Activated CD8-positive, alpha-beta memory T cell treated with anti-CD3 and anti-CD28 coated beads for 36 hours (primary cell): Measurements from ENCODE around the gene ATE1. TPM values are rescaled to one million over a fixed set of nuclear protein-coding genes. Genes with fewer than 3 reads are reported as not detected.

Experiments
- CTCF ChIA-PET: fragments of 350-600 bp; sonication (Branson Sonifier 250); formaldehyde crosslinking; loops from one replicate; lab custom pipeline; 2021; ENCODE audit warnings: antibody characterized with exemption; lab: Charles Lee
- POLR2A ChIA-PET: fragments of 350-600 bp; sonication (Branson Sonifier 250); formaldehyde crosslinking; loops from one replicate; lab custom pipeline; 2021; ENCODE audit warnings: antibody characterized with exemption; lab: Charles Lee
- total RNA-seq, 2 experiments: library from RNA; stranded (reverse); gene quantifications; one replicate each; pipeline ENCODE4 v1.2.3, GENCODE V29; 2021

Gene ATE1
- total RNA-seq, 2 experiments from 2014 or later: 32.2 to 34.0 TPM

DNA sequence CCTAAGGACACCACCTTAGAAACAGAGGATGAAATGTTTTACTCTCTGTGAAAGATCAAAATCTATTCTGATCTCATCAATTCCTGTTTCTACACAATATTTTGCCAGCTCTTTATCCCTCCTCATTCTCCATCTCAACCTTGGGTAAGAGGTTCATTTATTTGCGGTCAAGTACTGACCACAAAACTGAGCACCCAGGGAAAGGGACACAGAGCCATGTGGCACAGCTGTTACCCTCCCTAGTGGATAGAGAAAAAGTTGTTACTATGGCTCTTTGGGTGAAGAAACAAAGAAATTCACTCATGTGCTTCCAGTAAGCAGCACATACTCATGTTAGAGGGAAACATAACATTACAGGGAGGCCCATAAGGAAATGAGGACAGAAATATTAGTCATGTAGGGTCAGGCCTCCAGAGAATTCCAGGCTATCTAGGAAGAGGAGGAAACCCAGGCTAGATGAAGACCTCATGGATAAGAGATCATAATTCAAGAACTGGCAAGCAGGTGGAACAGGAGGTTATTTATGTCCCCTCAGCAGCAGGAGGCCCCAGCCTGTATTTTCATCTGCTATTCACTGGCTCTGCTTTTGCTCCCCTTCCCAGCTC is 114.5 kb downstream of the ATE1 start:
- CTCF ChIA-PET: no interaction called here
- POLR2A ChIA-PET: no interaction called here

GRCh38 chr10:121812031-121812430 is 115.8 kb downstream of the ATE1 start:
- ChIA-PET POLR2A (no interaction called here), CTCF (no interaction called here)

- POLR2A ChIA-PET: no interaction called here
- CTCF ChIA-PET: no interaction called here
Observed at GRCh38 chr10:121811386-121811785, 116.4 kb downstream of the ATE1 start.

DNA sequence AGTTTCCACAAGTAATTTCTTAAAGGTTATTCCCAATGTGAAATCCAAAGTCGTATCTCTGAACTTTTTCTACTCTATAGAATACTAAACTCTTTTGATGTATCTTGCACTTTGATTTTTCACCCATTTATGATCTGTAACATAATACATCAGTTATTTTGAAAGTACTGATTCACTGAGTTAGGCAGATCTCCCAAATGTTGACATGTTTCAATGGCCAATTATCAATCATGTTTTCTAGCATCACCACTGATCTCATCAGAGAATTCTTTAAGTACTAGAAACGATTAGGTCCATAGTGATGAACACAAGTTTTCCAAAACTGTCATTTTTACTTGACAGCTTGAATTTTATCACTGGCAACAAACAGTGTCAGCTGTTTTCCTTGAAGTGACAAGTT is 119.0 kb downstream of the ATE1 start:
- POLR2A ChIA-PET: no interaction called here
- CTCF ChIA-PET: no interaction called here

DNA sequence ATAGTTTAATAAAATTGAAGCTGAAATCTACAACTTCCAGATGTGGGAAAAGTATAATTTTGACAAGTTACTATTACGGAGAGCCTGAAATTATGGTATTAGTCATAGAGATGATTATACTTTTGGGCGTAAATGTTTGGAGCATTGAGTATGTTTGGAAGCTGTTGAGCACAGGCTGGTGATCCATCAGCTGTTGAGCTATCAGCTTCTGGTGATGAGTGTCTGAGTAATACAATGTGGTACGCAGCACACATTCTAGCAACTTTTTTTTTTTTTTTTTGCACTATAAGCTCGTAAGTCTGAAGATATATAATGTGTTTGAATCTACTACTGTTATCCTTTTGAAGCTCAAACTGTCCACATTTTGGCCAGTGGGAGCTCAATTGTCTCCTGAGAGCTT is 123.4 kb downstream of the ATE1 start:
- ChIA-PET POLR2A (no interaction called here), CTCF (no interaction called here)

GRCh38 chr10:121803611-121804010 is 124.2 kb downstream of the ATE1 start:
- POLR2A ChIA-PET: no interaction called here
- CTCF ChIA-PET: no interaction called here

DNA sequence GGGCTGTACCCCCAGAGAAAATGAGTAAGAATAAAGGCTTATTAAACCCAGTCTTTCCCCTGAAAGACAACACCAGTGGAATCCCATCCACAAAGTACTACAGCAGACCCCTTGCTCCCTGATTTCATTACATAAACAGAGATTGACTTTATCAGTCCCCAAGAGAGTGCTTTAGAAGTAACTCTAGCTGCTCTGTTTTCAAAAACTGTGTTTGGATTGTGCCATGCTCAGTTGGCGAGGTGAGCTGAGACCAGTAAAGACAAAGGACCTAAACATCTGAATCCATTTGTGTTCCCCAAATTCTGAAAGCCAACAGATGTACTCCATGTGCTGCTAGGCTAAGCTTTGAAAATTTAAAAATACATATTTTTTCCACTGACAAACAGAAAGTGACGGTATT is 127.0 kb downstream of the ATE1 start:
- CTCF ChIA-PET: no interaction called here
- POLR2A ChIA-PET: no interaction called here

DNA sequence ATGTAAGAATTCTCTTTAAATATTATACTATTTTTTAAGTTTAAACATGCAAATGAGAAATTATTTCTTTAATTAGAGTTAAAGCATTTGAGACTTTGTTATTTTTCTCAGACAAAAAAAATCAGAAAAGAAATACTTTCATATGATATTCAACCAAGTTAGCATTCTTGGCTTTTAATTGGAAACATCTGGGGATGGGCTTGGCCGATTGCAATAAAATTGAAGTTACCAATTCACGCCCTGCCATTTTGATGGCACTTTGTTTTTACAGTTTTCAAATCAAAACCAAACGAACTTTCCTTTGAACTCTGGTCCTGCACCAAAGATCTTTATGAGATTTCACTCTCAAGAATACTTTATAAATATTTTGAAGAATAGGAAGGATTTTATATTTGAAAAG is 127.7 kb downstream of the ATE1 start:
- POLR2A ChIA-PET: no interaction called here

GRCh38 chr10:121797490-121797889 is 130.3 kb downstream of the ATE1 start:
- CTCF ChIA-PET: no interaction called here
- POLR2A ChIA-PET: no interaction called here

More for the DNA sequence above, 127.7 kb downstream of the ATE1 start:
- CTCF ChIA-PET: no interaction called here

DNA sequence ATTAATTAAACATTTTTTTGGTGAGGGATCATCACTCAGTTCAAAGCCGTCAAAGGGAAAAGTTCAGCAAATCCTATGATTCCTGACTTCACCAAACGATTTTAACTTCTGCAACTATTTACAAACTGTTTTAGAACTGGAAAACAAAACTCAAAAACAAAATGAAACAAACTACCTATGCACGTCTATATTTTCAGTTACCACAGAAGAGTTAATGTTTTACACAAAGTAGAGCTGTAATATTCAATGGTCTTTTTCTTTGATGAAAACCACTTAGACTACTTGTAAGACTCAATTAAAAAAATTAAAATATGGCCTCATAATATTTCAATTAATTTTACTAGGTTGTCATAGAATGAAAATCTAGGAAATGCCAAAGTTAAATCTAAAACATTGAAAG is 131.5 kb downstream of the ATE1 start:
- CTCF ChIA-PET: no interaction called here
- POLR2A ChIA-PET: no interaction called here

- POLR2A ChIA-PET: no interaction called here
- CTCF ChIA-PET: no interaction called here
Observed at GRCh38 chr10:121792198-121792597, 135.6 kb downstream of the ATE1 start.

DNA sequence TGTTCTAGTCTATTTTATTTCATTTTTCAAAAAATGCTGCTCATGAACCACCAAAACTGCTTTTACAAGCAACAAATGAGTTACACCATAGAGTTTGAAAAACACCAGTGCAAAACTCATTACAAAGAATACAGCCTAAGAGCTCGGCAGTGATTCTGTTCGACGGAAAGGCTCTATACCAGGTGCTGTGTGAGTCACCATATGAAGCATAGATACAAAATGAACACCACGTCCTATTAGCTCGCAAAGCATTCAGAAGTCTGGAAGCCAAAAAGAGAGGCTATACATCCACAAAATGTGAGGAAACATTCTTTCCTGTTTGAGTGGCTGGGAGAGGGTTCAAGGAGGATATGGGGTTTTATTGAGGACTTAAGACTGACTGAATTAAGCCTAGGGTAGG is 136.1 kb downstream of the ATE1 start:
- POLR2A ChIA-PET: no interaction called here
- CTCF ChIA-PET: no interaction called here

DNA sequence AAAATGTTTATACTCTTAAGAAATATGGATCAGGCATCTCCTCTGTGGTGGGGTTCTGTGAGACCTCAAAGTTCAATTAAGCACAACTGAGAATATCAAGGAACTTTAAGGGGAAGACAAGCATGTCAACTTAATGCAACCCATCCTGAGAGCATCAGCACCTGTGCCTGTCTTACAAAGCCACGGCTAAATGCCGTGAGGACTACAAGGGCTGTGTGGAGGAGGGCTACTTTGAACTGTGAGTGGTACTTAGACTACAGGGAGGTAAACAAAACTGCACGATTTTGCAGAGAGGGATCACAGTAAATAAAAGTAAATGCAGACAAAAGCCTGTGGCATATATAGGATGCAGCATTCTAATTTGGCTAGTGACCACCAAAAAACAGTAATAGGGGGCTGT is 139.1 kb downstream of the ATE1 start:
- ChIA-PET CTCF (no interaction called here), POLR2A (no interaction called here)

- ChIA-PET CTCF (no interaction called here), POLR2A (no interaction called here)
Observed at GRCh38 chr10:121788115-121788514, 139.7 kb downstream of the ATE1 start.

GRCh38 chr10:121787169-121787568 is 140.7 kb downstream of the ATE1 start:
- POLR2A ChIA-PET: no interaction called here
- CTCF ChIA-PET: no interaction called here

GRCh38 chr10:121783782-121784372 is 144.0 kb downstream of the ATE1 start:
- POLR2A ChIA-PET: no interaction called here
- CTCF ChIA-PET: interaction anchor here (0.9 kb wide), 1 partner anchor 12 kb away, joined by 3 read pairs; no protein-coding TSS in a partner anchor

DNA sequence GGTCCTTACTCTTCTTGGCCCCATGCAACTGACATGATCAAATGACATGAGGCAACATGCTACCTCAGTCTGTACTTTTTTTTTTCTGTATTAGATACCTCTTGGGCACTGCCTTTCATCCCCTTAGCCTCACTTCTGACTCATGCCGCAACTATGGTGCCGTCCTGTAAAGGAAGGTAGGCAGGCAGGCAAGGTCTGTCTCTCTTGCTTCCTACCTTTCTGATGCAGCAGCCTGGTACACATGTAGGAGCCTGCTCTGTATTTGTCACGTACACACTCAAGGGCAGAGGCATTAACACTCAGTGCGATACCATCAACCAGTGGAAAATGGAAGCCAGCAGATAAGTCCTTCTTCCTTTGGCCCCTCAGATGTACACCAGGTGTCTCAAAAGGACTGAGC is 146.7 kb downstream of the ATE1 start:
- CTCF ChIA-PET: no interaction called here

DNA sequence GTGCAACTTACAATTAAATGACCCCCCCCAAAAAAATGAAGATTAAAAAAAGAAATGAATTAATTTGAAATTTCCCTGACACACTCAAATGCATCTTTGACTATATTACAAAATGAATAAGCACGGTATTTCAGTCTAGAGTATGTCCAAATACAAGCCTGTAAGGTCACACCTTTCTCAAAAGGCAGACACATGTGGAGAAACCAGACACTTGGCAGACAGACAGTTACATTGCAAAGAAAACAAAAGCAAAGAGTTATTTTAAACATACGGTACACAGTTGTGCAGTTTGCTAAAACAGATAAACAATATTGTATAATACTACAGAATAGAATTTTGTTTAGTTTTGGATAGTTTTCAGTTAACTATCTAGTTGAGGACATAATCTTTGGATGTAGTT is 153.0 kb downstream of the ATE1 start:
- POLR2A ChIA-PET: no interaction called here
- CTCF ChIA-PET: no interaction called here

More for the DNA sequence above, 146.7 kb downstream of the ATE1 start:
- POLR2A ChIA-PET: no interaction called here

DNA sequence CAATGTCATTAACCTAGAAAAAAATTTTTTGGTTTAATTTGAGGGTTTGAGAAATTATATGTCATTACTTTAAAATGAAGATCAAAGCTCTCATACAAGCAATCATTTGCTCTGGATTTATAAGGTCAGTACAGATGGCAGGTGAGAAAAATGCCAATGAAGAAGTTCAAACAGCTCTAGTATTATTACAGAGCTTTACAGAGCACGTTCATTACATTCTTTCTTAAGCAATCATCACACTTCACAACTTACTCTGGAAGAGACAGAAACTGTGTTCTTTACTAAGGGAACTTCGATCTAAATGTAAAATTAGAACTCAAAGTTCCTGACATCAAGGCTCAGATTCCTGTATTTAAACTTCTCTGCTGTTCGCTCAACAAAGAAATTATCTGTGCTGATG is 153.4 kb downstream of the ATE1 start:
- CTCF ChIA-PET: no interaction called here
- POLR2A ChIA-PET: no interaction called here

GRCh38 chr10:121772884-121773283 is 154.9 kb downstream of the ATE1 start:
- CTCF ChIA-PET: no interaction called here
- POLR2A ChIA-PET: no interaction called here

- POLR2A ChIA-PET: no interaction called here
- CTCF ChIA-PET: no interaction called here
Observed at GRCh38 chr10:121772406-121772805, 155.4 kb downstream of the ATE1 start.

DNA sequence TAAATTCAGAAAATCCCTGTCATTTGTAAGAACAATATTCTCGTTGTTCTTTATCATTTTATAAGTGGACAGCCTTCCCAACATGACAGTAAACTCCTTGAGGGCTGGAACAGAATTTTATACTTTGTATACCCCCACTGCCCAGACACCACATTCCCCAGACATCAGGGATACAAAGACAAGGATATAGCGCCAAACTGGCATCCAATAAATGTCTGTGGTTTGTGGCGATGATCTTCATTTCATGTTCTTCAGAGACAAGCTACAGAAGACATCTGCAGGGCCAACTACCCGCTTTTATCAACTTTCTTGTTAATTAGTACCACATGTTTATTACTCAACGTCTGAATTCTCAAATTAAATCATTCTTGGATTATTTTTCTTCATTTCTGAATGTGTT is 155.9 kb downstream of the ATE1 start:
- ChIA-PET POLR2A (no interaction called here), CTCF (interaction anchor here (0.7 kb wide), 1 partner anchor 11 kb away, joined by 3 read pairs; no protein-coding TSS in a partner anchor)
